Stimulated activated CD4-positive, alpha-beta T cell treated with anti-CD3 and anti-CD28 coated beads, TNF-alpha, amount 100 ng/mL, for 1 hour (primary cell): Measurements from ENCODE around the gene CNTN3.

Experiments used
- DNase-seq, 3 donors: peaks; one replicate each; pipeline ENCODE4 v3.0.0-alpha.2; 2020; ENCODE audit warnings: low read depth in 3 of 3, low spot score in 1 of 3

Gene CNTN3

GRCh38 chr3:74611206-74611605, 3.3 kb downstream of the CNTN3 start:
- DNase-seq = no peak

GRCh38 chr3:74607803-74608202, 6.7 kb downstream of the CNTN3 start:
- DNase-seq = no peak

- no peak for DNase-seq
Measured at GRCh38 chr3:74606996-74607395, 7.5 kb downstream of the CNTN3 start.

- no peak for DNase-seq
Measured at GRCh38 chr3:74605437-74605836, 9.0 kb downstream of the CNTN3 start.

GRCh38 chr3:74603292-74603691, 11.2 kb downstream of the CNTN3 start:
- DNase-seq = no peak

GRCh38 chr3:74602471-74602870, 12.0 kb downstream of the CNTN3 start:
- DNase-seq = no peak

GRCh38 chr3:74601793-74602192, 12.7 kb downstream of the CNTN3 start:
- DNase-seq = no peak

- no peak for DNase-seq
Measured at GRCh38 chr3:74599564-74599963, 14.9 kb downstream of the CNTN3 start.

- DNase-seq = no peak
Measured at GRCh38 chr3:74593152-74593551, 21.3 kb downstream of the CNTN3 start.

- no peak for DNase-seq
Measured at GRCh38 chr3:74592359-74592758, 22.1 kb downstream of the CNTN3 start.

- no peak for DNase-seq
Measured at GRCh38 chr3:74591946-74592345, 22.5 kb downstream of the CNTN3 start.

GRCh38 chr3:74591342-74591741, 23.1 kb downstream of the CNTN3 start:
- no peak for DNase-seq

- DNase-seq = no peak
Measured at GRCh38 chr3:74590620-74591262, 23.7 kb downstream of the CNTN3 start.

- DNase-seq = no peak
Measured at GRCh38 chr3:74584782-74585181, 29.7 kb downstream of the CNTN3 start.

GRCh38 chr3:74582982-74583381, 31.5 kb downstream of the CNTN3 start:
- DNase-seq = no peak

- no peak for DNase-seq
Measured at GRCh38 chr3:74575857-74576256, 38.6 kb downstream of the CNTN3 start.

- DNase-seq = no peak
Measured at GRCh38 chr3:74571118-74571517, 43.3 kb downstream of the CNTN3 start.
